NOMO-1 treated with dmso at 0.1 percent for 144 hours (cell line): ENCODE results near the gene ZNF598.

Experiments
- DNase-seq: peaks from one replicate; lab custom pipeline; 2025; ENCODE audit not compliant: unreplicated experiment; lab: John Stamatoyannopoulos, UW

Gene ZNF598

DNA sequence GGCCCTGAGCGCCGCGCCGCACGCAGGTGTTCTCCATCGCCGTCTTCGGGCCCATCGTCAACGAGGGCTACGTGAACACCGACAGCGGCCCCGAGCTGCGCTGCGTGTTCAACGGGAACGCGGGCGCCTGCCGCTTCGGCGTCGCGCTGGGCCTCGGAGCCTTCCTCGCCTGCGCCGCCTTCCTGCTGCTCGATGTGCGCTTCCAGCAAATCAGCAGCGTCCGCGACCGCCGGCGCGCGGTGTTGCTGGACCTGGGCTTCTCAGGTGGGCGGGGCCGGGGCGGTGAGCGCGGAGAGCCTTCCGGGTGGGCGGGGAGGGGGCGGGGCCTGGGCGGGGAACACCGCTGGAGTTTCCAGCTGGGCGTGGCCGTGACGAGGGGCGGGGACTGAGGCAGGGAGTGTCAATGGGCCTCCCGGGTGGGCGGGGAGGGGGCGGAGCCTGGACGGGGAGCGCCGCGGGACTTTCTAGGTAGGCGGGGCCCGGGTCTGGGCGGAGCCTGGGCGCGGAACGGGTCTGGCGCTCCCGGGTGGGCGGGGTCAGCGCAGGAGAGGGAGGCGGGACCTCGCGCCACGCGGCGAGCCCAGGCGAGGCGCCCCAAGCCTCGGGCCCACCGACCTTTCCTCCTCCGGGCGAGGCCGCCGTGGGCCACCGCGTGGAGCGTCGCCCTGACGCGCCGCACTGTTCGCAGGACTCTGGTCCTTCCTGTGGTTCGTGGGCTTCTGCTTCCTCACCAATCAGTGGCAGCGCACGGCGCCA lies 17.5 kb downstream of the ZNF598 start:
- peak; percentile 79 for DNase-seq

DNA sequence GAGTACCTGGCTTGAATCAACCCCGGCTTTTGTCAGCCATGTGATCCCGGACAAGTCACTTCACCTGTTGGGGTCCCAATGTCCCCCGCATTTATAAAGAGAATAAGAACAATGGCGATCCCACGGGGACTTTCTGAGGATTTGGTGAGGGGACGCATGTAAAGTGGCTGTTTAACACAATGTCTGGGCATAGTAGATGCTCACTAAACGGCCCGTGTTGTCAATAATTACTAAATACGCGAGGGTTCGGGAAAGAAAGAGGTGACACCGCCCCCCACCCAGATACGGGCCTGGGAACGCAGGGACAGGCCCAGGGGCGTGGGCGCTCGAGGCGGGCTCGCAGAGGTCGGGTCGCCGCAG lies 18.1 kb downstream of the ZNF598 start:
- DNase-seq = no peak

DNA sequence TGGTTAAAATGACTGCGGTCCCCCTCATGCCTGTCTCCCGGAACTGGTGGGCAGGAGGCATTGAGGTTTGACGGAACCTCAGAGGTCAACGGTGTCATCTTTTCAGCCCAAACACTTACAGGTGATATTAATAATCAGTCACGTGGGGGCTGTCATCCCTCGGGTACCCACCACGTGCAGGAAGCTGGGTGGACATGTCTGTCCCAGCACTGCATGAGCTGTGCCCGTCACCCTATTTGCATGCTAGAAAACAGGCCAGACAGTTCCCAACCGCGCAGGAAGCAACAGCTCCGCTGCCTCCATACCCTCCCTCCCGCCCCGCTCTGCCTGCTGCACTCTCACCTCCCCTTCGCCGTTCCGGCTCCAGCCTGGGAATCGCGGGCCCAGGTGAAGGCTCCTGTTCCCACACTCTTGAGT lies 18.5 kb downstream of the ZNF598 start:
- no peak for DNase-seq

DNA sequence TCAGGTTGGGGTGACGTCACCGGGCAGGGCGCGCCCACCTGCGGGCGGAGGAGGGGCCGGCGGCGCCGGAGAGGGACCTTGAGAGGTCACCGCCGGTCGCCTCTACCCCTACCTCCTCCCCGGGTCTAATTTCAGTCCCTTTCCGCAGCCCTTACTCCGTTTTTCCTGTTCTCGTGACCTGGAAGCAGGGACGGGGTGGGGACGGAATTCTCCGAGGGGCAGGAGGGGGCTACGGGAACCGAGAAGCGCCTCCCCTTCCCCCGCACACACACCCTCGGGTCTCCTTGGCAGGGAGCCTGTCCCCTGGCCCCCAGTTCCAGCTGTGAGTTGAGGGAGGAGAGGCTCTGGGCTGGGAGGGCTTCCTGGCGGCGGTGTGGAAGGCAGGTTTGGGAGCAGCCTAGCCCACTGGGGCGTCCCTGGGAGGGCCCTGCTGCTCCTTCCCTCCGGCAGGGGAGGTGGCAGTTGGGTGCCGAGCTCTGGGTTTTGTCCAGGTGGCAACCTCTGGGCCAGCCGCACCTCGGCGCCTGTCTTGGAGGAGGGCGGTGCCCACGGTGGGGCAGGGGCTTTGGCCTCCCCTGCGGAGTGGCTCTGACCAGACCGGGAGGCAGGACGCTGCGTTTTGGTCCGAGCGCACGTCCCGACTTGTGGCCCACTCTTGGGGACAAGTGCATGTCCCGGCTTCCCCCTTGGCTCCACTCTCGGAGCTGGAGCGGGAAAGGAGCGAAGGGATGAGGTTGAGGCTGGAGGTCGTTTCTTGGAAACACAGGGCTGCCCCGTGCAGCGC lies 19.1 kb downstream of the ZNF598 start:
- DNase-seq = no peak

DNA sequence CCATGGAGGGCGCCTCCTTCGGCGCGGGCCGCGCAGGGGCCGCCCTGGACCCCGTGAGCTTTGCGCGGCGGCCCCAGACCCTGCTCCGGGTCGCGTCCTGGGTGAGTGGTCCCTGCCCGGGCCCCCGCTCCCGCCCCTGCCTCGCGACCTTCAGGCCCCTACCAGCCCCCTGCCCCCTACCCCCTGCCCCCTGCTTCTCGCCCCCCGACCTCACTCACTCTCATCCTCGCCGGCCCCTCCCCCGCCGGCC lies 19.6 kb downstream of the ZNF598 start:
- DNase-seq = no peak

DNA sequence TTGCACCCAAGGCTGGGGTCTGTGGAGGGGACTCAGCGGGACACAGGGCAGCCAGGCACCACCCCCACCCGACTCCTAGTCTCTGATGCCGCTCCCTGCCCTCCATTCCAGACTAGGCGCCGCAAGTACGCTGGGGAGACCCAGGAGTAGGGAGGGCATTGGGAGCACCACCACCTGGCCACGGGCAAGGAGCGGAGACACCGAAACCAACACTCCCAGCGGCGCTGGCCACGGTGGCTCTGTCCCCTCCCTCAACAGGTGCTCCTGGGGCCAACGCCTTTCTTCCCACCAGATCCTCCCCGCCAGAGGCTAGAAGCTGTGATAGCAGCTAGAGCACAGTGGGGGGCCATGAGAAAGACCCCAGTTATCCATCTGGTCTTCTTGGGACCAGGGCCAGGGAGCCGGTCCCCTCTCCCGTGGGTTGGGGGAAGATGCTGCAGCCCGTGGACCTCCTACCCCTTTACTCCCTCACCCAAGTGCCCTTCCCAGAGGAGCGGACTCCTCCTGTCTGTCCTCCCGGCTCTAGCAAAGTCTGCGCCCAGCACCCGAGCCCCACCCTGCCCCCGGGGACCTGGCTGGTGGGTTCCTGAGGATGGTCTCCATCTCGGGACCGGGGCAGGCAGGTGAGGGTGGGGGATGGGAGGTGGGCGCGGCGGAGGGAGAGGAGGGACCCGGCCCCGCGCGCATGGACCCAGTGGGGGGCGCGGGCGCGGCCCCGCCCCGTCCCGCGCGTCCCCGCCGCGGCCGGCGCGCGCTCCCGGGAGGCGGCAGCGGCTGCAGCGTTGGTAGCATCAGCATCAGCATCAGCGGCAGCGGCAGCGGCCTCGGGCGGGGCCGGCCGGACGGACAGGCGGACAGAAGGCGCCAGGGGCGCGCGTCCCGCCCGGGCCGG lies 20.2 kb downstream of the ZNF598 start, which contains the start of gene SYNGR3:
TSS of gene SYNGR3 (plus strand) at position 762 of the 892 bp plus-strand sequence. CDS start 133 bp downstream, outside the sequence.
- no peak for DNase-seq

DNA sequence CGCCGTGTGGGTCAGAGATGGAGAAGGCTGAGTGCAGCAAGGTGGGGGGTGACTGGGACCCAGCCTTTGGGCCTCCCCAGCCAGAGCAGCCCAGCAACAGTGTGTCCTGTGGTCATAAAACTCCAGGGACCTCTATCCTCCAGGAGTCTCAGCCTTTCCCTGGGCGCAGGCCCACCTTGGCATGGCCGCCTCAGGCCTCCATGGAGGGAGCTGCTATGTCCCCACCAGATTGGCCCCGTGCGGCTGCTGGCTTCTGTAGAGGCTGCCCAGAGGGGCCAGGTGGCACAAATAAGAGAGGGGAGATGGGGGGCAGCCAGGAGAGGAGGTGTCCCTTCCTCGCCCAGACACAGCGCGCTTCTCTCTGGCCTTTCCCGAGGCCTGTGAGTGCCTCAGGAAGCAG lies 22.4 kb downstream of the ZNF598 start:
- DNase-seq = no peak

DNA sequence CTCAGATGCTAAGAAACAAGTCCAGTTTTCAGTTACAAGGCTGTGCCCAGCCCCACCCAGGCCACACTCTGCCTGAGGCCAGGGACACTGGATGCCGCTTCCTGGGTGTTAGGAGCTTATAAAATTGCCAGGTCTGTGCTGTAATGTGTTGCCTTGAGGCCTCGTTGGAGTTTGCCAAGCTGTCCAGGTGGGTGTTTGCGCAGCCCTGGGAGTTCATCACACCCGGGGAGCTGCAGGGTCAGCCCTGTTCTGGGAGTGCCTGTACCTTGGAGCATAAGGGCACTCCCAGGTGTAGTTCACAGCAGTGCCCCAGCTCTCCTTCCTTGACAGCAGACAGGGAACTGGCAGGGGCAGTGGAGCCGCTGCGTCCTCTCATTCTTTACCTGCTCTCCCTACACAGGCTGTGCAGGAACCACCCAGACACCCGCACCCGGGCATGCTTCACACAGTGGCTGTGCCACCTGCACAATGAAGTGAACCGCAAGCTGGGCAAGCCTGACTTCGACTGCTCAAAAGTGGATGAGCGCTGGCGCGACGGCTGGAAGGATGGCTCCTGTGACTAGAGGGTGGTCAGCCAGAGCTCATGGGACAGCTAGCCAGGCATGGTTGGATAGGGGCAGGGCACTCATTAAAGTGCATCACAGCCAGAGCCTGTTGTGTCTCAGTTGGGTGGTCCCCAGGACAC lies 24.0 kb downstream of the ZNF598 start:
- no peak for DNase-seq

DNA sequence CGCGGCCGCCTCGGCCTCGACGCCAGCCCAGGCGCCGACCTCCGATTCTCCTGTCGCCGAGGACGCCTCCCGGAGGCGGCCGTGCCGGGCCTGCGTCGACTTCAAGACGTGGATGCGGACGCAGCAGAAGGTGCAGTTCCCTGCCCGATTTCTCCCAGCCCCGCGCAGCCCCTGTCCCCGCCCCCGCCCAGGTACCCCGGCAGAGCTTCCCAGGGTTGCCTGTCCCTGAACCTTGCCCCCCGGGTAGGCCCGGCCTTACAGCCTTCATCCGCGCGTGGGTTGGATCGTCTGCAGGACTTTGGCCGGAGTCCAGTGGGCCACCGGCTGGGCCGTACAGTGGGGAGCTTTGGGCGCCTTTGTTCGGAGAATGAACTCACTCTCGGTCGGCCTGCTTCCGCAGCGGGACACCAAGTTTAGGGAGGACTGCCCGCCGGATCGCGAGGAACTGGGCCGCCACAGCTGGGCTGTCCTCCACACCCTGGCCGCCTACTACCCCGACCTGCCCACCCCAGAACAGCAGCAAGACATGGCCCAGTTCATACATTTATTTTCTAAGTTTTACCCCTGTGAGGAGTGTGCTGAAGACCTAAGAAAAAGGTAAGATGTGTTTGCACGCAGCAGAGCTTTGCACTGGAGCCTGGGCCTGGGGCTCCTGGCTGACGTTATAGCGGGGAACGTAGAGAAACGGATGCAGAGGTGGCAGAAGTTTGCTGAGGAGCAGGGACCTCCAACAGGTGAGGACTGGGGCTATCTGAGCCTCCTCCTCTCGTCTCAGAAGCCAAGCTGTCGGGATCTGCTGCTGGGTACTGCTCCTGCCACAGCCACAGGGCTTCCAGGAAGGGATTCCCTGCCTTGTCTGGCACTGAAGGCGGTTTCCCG lies 25.0 kb downstream of the ZNF598 start:
- no peak for DNase-seq

DNA sequence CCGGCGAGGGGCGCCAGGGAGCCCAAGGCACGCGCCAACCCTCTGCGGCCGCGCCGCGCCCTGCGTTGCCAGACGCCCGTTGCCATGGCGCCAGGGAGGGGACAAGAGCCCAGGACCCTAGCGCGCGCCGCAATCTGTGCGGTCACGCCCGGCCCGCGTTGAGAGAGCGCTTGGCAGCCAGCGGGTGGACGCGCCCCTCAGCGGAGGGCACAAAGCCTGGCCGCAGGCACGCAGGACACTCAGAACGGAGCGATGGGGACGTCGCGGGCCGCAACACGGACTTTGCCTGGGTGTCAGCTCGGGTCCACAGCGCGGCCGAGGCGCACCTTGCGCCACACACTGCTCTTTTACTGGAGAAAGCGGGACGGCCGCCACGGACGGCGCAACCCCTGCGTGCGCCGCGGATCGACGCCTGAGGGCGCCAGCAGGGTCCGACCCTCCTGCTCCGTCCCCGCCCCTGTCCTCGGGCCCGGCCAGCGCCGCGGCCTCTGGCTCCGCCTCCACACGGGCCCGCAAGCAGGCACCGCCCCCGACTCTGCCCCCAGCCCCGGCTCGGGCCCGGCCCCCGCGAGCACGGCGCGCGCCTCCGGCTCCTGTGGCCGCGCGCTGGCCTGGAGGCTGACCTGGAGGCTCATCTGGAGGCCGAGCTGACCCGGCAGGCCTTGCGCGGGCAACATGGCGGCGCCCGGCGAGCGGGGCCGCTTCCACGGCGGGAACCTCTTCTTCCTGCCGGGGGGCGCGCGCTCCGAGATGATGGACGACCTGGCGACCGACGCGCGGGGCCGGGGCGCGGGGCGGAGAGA lies 25.9 kb downstream of the ZNF598 start, which contains the start of gene GFER:
TSS of gene GFER (plus strand) at position 650 of the 803 bp plus-strand sequence. CDS start at position 676, 26 bp downstream.
- peak; percentile 87 for DNase-seq

DNA sequence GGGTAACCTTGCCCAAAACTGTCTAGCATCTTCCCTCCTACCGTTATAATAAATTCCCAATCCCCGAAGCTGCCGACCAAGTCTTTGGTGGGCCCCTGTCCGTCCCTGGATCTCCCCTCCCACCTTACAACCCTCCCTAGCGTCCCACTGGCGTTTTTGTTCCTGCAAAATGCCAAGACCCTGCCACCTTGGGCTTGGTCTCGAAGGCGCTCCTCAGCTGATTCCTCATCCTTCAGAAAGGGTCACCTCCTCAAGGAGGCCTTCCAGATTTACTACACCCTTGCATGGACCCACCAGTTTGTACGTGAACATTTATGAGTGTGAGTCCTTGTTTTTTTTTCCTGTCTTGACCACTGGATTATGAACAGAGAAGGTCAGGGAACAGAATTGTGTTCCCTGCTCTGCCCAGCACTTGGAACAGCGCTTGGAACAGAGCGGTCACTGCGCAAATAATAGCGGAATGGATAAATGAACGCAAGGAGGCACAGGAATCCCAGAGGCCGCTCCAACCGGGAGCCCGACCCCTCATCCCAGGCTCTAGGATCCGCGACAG lies 26.6 kb downstream of the ZNF598 start:
- DNase-seq = no peak

DNA sequence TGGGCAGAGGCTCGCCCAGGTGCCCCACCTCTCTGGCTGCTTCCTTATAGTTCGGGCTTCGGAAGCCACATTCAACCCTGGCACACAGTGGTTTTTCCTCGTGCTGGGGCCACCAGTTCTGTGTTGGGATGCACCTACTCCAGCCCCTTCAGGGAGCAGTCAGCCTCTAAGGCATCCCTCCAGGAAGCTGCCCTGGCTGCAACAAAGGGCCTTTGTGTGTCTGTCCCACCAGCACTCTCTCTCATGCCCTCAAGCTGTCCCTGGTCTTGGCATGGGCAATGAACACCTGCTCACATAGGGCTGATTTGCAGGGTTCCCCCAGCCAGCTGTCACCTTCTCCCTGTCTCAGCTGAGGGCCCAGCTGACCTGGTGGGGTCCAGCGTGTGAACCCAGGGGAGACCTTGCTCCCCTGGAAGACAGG lies 27.6 kb downstream of the ZNF598 start:
- DNase-seq = no peak

DNA sequence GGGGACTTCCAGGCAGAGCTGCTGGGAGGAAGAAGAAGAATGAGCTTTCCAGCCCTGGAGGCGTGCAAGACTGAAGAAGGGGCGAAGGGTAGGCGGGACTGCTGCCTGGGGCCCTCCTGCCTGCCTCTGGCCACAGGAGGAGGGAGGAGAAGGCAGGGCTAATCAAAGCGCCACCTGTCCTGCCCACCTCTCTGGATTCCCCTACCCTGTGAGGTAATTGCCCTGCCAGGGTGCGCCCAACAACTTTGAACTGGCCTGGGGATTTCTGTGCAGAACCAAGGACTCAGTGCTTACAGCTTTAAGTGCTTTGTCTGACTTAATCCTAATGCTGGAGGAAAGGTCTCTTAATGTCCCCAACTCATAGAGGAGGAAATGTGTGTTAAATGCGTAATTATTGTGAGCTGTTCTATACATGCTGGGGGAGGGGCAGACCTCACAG lies 28.2 kb downstream of the ZNF598 start, which contains the start of gene NOXO1:
TSS of gene NOXO1 (minus strand) at position 72 of the 439 bp plus-strand sequence. CDS start 290 bp downstream, outside the sequence.
- no peak for DNase-seq

DNA sequence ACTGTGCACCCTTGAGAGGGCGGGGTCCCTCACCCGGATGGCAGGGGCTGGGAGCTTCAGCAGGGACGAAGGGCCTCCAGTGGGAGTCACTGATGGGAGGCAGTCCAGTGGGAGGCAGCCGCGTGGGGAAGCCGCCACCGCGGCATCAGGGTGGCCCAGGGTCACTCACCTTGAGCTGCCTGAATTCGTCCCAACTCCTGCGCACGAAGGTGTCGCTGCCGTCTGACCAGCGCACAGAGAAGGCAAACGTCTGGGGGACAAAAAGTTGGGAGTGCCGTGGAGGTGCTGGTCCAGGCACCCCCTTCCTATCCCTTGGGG lies 28.9 kb downstream of the ZNF598 start:
- no peak for DNase-seq

DNA sequence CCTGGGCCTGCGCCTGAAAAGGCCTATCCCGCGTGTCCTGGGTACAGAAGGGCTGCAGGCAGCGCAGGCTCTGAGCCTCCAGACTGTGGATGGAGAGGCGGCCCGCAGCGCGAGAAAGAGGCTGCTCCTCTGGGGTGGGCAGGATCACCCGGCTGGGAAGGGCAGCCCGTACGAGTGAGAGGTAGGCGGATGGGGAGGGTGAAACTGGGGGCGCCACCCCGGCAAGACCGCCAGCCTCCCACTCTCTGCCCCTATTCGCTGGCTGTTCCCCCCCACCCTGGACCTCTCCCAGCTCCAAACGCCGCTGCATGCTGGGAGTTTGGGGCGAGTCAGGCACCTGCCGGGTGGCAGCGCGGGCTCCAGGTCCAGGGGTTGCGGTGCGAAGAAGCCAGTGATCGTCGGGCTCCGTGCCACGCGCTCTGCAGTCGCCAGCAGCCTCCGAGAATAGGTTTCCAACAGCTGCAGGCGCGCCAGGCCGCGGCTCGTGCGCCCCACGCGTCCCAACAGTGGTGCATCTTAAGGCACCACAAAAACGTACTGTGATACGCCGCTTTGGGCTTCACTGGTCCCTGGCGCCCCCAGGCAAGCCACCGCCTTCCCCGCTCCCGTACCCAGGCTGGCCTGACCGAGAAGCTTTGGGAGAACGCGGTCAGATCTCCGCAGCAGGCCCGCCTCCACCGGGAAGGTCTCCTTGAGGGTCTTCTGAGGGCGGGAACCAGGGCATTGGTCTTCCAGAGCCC lies 29.4 kb downstream of the ZNF598 start:
- no peak for DNase-seq

DNA sequence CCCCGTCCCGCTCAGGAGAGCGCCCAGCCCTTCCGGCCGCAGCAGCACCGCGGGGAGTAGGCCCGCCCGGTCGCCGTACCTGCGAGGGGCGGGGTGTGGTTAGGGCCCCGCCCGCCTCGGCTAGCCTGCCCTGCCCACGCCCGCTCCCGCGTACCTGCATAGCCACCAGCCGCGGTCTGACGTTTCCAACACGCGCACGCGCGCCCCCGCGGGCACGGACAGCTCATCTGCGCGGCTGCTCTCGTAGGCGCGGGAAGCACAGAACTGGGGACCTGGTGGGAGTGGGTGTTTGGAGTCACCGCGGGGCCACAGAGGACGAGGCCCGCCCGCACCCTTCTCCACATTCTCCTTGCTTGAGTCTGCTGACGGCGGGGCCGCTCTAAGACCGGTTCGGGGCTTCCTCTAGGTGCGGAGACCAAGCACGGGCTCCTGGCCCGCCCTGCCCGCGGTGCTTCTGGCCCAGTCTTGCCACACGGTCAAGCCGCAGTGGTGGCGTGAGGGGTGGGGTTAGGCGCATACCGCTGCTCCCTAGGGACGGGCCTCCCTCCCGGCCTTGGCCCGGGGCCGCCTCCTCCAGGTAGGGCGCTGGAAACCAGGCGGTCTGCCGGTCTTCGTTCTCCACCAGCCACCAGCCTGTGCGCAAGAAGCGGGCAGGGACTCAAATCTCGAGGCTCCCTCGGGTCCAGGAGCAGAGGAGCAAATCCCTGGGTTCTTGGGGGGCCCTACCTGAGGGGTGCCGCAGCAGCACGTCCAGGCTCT lies 30.2 kb downstream of the ZNF598 start:
- DNase-seq = no peak

DNA sequence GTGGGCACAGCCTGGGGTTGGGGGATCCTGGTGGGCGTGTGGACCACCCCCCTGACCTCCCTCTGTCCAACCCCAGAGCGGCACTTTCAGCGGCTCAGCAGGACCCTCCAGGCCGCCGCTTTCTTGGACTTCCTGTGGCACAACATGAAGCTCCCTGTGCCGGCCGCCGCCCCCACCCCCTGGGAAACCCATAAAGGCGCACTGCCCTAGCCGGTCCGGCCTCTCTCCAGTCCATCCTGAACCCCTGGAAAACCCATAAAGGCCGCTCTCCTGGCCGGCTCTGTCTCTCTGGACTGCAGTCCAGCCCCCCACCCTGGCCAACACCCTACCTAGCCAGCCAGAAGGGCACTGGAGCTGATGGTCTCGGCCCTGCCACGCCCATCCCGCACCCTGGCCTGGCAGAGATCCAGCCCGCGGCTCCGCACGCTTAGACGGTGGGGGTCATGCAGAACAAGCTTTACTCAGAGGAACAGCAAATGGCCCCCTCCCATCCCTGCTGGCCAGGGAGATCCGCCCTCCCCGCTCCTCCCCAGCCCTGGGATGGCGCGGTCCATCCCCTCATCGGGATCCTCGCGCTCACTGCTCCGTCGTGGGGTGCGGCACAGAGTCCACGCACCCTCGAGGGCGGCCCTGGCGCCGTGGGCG lies 31.0 kb downstream of the ZNF598 start:
- no peak for DNase-seq
